Stimulated activated CD8-positive, alpha-beta memory T cell treated with anti-CD3 and anti-CD28 coated beads, Interleukin-4, amount 100 ng/mL, for 4 hours (primary cell): ENCODE measurements around the gene OR2AG2.

ENCODE experiments used
- DNase-seq, 2 donors: peaks; one replicate each; pipeline ENCODE4 v3.0.0-alpha.2; 2020; ENCODE audit warnings: low read depth in 2 of 2, low spot score in 1 of 2

Gene OR2AG2

DNA sequence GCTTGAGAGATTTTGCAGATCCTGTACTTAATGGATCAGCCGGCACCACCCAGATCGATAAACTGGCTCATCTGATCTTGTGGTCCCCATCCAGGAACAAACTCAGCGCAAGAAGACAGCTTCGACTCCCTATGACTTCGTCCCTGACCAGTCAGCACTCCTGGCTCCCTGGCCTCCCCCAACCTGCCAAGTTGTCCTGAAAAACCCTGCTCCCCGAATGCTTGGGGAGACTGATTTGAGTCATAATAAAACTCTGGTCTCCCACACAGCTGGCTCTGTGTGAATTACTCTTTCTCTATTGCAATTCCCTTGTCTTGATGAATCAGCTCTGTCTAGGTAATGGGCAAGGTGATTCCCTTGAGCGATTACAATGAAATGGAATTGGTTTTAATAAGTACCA, 29.5 kb downstream of the OR2AG2 start:
- DNase-seq = no peak

DNA sequence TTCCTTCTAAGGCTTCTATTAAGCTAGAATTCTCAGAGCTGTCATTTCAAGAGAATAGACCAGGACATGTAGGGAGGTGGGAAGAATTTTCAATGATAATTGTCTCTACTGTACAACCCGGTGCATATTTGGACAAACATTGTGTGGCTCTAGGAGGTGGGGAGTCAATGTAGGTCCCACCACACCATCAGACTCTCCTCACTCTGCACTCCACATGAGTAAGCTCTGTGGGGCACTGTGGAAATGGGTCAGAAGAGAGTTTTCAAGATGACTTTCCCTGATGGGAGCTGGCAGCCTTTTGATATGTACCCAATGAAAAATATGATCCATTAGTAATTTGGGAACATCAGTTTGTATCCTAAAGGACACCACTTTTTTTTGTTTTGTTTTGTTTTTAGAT, 33.2 kb downstream of the OR2AG2 start:
- DNase-seq = no peak

DNA sequence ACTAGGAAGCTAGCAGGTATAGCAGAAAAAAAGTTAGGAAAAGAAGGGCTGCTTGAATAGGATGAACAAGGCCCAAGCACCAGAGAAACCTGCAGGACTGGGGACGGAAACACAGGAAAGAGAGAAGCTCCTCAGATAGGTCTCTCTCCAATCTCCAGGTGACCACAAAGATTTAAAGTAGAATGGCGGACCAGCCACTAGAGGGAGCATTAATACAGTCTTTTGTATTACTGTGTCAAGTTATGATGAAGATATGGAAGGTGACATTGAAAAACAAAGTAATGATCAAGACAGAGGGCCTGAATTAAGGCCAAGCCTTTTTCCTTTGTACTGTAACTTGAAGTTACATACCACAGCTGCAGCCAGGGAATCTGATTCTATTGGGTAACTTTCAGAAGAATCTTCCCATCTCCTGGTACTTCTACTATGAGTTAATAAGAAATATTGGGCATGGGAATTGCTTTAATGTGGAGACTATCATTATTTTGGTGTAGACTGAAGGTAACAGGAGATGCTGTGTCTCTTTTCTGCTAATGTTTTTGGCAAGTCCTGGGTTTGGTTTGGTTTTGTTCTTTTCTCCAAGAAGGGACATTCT, 33.8 kb downstream of the OR2AG2 start:
- peak; percentile 15 to 49 for DNase-seq

DNA sequence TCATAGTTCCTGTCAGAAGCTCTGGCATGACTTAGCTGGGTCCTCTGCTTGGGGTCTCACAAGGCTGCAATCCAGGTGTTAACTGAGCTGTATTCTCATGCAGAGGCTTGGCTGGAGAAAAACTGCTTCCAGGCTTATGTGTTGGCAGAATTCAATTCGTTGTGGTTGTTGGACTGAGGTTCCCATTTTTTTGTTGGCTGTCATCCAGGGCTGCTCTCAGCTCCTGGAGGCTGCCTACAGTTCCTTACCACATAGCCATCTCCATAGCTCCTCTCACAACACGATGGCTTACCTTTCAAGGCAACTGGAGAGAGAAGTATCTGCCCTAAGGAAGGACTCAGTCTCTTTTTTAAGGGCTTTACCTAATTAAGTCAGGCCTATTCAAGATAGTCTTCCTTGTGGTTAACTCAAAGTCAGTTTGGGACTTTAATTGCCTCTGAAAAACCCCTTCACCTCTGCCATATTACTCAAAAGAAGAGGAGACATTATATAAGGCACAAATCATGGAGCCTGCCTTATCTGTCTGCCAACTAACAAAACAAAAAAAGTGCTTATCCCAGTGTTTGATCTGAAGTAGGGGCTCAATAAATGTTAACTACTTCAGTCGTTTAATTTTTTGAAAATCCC, 35.2 kb downstream of the OR2AG2 start:
- DNase-seq = no peak

DNA sequence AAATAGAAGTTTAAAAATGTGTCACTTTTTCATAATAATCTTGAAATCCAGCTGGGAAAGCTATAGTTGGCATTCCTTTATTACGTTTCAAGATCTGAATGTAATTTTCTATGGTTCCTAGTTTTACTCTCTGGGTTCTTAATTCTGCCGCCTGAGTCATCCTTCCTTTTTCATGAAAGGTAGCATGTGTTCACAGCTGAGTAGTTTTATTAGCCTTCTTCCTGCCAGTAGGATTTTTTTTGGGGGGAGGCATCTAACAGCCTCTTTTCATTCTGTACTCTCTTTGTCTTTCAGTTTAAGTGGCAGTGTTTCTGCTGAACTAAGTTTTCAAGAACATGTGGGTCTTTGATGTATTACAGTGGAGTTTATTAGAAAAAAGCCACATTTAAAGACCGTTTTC, 36.5 kb downstream of the OR2AG2 start:
- DNase-seq = no peak

DNA sequence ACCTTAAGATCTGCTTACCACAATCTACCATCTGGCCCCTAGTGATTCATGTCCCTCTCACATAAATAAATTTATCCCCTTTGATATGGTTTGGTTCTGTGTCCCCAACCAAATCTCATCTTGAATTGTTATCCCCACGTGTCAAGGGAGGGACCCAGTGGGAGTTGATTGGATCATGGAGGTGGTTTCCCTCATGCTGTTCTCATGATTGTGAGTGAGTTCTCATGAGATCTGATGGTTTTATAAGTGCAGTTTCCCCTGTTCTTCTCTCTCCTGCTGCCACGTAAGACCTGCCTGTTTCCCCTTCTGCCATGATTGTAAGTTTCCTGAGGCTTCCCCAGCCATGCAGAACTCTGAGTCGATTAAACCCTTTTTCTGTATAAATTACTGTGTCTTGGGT, 37.2 kb downstream of the OR2AG2 start:
- no peak for DNase-seq

DNA sequence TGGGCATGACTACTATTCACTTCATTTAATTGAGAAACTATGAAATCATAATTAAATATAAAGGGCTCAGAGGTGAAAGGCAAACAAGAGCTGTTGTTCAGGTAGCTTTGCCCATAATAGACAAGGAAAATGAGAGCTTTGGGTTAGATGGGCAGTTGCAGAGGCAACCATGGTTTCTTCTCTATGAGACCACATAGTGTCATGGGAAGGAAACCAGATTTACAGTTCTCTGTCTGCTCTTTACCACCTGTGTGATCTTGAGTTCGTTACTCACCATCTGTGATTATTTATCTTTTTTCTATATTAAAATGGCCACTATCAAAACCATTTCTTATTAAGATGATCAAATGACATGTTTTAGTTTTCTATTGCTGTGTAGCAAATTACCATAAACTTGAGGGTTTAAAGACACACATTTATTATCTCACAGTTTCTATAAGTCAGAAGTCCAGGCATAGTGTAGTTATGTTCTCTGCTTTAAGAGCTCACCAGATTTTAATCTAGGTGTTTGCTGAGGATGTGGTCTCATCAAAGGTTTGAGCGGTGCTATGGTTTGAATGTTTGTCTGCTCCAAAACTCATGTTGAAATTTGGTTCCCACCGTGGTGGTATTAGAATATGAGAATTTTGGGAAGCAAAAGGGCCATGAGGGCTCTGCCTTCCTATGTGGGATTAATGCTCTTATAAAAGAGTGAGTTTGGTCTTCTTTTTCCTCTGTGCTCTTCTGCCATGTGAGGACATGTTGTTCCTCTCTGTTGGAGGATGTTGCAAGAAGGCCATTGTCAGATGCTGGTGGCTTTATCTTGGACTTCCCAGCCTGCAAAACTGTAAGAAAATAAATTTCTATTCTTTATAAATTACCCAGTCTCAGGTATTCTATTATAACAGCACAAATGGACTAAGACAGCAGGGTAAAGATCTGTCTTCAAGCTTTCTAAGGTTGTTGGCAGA, 38.2 kb downstream of the OR2AG2 start:
- no peak for DNase-seq

DNA sequence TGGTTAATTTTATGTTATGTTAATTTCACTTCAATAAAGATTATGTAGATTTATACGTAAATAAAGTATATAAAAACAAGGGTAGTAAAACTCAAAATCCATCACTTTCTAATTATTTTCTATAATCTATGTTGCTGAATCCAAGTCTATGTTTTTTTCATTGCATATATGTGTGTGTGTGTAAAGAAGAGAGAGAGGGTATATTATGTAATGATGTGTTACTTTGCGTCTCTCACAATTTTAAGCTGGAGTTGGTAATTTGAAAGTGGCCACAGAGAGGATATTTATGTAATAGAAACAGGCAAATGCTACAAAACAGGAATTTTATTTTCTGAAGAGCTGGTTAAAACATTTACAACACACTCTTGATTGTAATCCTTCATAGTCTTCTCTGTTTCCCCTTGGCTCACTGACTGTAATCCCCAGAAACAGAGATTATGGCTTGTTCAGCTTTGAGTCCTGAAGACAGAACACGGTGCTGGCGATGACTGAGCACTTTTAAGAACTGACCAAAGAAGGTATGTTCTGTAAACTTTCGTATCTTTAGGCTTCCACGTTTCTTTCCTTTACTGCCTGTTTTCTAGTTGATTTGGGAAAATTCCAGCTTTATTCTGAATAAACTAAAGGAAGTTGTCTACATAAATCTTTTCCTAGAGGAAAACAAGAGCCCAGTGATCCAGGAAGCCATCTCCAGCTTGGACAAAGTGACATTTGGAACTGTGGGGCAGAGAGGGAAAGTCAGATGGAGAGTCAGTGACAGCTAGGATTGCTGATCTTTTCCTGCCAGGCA, 43.6 kb downstream of the OR2AG2 start:
- DNase-seq = no peak

DNA sequence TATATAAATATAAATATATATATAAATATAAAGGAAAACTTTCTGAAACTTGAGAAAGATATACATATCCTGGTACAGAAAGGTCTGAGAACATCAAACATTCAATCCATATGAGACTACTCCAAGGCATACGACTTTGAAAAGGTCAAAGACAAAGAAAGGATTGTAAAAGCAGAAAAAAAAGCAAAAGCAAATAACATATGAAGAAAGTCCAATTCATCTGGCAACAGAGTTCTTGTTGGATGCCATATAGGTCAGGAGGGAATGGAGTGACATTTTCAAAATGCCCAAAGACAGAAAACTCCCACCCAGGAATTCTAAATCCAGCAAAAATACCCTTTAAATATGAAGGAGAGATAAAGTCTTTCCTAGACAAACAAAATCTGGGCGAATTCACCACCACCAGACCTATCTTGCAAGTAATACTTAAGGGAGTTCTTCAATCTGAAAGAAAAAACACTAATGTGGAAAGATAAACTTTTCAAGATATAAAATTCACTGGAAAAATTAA, 46.3 kb downstream of the OR2AG2 start:
- no peak for DNase-seq

DNA sequence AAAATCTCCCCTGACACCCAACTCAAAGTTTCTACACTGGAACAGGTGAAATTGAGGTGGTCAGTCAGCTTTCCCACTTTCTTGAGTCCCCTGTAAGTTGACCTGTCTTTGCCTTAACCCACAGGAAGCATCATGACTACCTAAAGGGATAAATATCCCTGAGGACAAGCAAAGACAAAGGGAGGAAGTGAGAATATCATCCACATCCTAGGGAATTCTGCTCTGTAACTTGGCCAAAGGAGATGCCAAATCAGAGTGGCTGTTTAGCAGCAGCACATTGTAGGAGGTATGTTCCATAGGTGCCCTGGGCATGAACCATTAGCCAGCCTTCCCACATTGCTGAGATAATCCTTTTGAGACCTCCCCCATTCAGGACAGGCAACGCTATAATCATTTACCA, 47.8 kb downstream of the OR2AG2 start:
- DNase-seq = no peak

DNA sequence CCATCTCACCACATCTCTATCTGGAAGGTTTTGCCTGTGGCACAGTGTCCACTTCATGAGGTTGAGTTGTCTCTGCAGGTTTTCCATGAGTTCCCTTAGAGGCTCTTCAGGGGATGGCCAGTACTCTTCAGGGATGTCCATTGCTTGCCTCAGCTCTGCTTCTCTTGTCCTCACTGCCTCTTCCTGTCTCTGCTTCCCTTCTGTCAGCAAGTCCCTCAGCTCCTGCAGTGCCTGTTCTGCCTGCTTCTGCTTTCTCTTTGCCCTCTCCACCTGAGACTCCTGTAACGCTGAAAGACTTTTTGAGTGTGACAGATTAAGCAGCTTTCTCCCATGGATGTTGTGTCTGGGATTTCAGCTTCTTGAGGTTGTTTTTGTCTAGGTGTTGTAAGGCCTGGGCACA, 50.4 kb downstream of the OR2AG2 start:
- no peak for DNase-seq

DNA sequence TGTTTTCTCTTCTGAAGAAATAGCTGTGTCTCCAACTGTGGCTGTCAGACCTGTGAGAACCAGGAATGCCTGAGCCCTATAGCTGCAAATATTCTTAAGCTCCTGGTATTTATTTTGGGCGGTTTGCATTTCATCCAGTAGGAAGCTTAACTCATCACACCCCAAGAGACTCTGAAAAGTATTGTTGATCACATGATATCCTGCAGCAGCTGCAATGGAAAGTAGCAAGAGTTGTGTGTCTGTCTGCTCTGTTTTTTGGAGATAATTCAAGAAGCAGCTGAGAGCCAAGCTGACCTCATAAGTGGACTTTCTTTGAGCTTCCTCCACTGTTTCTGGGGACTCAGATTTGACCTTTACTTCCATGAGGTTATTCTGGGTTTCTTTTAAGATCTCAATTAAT, 52.2 kb downstream of the OR2AG2 start:
- no peak for DNase-seq

DNA sequence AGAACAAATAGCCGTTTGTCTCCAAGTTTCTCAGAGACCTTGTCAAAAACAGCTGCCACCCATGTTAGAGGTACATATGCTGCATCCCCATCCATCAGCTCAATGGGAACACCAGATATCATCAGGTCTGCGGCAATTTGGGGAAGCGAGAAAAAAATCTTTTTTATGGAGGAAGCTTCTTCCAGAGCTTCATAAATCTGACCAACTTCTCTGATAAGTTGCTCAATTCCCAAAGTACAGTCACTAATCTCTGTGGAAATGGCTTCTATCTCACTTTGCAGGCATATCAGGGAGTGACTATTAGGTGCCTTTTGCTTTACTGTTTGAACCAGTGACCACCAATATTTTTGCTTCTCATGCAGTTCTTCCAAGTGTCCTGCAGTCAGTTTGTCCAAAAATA, 54.4 kb downstream of the OR2AG2 start:
- DNase-seq = no peak
